Suppressor macrophage (primary cell): Measurements from ENCODE around the gene ARMC8.

ENCODE experiments used
- DNase-seq, 4 experiments: peaks; one replicate each; pipeline ENCODE4 v3.0.0-alpha.2; 2020 to 2022

ARMC8 gene

GRCh38 chr3:138200424-138200823, 13.3 kb downstream of the ARMC8 start:
- no peak for DNase-seq

- DNase-seq: no peak
Observed at GRCh38 chr3:138202945-138203701, 16.0 kb downstream of the ARMC8 start.

DNA sequence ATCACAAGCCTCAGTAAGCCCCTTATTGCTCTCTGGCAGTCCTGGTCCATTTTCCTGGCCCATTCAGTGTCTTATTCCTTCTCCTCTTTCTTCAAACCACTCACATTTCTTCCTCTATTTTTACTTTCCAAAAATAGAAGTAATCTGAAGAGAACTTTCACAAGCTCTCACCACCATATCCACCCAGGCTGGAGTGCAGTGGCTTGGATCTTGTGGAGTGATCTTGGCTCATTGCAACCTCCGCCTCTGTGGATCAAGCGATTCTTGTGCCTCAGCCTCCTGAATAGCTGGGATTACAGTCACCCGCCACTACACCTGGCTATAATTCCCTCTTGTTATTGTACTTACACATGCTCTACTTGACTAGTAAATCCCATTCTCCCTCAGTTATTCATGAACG, 16.8 kb downstream of the ARMC8 start:
- peak in 3 of 4 experiments; percentile 10 to 11 (median 10) for DNase-seq

DNA sequence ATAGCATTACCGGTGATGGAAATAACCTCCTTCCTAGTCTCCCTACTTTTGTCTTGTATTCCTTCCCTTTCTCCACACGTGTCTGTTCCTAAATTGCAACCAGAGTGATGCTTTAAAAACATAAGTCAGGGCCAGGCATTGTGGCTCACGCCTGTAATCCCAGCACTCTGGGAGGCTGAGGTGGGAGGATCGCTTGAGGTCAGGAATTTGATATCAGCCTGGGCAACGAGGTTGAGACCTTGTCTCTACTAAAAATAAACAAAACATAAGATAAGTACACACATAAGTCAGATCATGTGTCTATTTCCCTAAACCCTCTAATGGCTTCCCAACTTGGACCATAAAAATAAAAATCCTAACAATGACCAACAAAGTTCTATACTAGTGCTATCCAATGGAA, 18.4 kb downstream of the ARMC8 start:
- DNase-seq: no peak

GRCh38 chr3:138206196-138206595, 19.1 kb downstream of the ARMC8 start:
- DNase-seq: no peak

- DNase-seq: no peak
Observed at GRCh38 chr3:138210528-138210927, 23.4 kb downstream of the ARMC8 start.

GRCh38 chr3:138213398-138214085, 26.4 kb downstream of the ARMC8 start:
- DNase-seq: peak; percentile 36 to 82 (median 66)

DNA sequence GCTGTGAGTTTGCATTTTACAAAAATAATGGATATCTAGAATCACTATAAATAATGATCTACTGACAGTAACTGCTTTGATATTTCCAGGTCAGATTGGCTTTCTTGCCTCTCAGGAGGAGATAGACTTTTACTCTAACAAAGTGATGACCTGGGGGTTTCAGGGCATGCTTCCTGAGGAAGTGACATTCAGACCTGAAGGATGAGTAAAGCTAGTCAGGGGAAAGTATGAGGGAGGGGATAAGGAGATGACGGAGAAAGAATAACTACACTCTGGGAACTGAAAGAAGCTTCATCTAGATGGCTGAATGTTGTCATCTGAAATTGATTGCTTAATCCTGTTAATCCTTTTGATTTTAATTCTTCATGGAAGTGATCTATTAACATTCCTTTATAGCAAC, 32.2 kb downstream of the ARMC8 start:
- peak; percentile 34 to 81 (median 44) for DNase-seq

DNA sequence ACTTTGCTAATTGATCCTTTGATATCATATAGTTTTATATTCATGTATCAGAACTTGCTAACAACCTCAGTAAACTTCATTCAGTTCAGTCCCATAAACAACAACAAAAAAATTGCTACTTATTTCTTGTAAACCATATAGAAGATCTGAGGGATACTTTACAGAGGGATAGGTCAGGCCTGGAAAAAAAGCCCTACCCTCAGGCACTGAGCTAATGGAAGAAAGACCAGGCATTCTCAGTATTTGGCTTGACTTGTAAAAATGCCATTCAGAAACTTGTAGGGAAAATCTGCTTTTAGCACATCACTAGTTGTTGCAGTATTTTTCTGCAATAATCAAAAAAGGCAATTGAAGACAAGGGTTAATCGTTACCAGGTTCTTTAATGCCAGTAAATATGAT, 33.1 kb downstream of the ARMC8 start:
- DNase-seq: no peak

GRCh38 chr3:138220788-138221187, 33.7 kb downstream of the ARMC8 start:
- no peak for DNase-seq

GRCh38 chr3:138222131-138222941, 35.2 kb downstream of the ARMC8 start:
- DNase-seq: peak; percentile 12 to 82 (median 46)

DNA sequence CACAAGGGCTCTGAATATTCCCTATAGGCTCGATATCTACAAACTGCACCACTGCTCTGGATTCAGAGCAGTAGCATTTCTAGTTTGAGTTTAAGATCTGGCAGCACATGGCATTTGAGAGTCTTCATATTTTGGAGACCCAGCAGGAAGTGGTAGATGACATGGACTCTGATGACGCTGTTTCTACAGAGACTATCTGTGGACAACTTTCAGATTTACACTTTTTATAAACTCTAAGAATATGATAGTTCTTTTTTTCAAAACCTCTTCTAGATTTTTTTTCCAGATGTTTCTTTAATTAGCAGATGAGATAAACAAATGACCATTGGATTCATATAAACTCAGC, 35.8 kb downstream of the ARMC8 start:
- DNase-seq: peak in 3 of 4 experiments; percentile 8 to 31 (median 29)

- DNase-seq: no peak
Observed at GRCh38 chr3:138227650-138228049, 40.5 kb downstream of the ARMC8 start.

DNA sequence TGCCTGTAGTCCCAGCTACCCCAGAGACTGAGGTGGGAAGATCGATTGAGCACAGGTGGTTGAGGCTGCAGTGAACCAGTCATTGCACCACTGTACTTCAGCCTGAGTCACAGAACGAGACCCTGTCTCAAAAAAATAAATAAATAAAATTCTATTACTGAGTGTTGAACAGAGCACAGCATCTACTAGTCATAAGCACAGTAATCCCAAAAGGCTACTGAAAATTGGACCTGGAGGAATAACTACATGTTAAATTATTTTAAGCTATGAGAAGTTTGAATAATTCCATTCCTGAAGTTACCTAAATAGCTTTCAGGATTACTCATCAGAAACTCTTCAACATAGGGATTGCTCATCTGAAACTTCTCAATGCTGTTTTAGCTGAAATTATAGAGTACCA, 43.4 kb downstream of the ARMC8 start:
- no peak for DNase-seq

- DNase-seq: no peak
Observed at GRCh38 chr3:138232705-138233364, 45.7 kb downstream of the ARMC8 start.

DNA sequence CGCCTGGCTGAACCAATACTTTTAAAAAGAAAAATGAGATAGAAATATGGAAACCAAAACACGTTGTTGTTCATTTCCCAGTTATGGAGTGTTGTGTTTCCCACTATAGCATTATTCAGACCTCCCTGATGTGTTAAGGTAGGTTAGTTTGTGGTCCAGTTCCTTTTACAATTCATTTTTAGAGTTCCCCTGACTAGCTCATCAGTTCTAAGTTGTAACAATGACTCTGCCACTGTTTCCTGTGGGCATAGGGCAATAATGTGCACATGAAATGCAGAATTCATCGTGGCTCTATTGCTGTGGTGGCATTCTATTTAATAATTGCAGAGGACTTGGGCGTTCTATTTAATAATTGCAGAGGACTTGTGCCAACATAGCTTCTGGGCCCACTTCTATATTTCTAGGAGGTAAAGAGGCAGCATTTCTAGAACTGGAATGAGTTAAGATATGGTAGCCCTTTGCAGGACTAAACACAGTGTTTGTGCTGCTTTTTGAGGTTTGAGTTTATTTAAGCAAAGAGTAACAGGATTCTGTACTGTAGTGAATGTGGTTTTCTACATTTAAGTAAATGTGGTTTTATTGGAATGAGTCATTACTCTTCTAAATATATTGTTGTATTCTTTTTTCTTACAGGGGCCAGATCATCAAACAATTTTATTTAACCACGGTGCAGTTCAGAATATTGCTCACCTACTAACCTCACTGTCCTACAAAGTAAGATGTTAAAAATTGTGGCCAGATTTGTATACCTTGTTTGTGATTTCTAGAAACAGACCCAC, 47.5 kb downstream of the ARMC8 start:
- DNase-seq: no peak

GRCh38 chr3:138238711-138239110, 51.6 kb downstream of the ARMC8 start:
- no peak for DNase-seq

DNA sequence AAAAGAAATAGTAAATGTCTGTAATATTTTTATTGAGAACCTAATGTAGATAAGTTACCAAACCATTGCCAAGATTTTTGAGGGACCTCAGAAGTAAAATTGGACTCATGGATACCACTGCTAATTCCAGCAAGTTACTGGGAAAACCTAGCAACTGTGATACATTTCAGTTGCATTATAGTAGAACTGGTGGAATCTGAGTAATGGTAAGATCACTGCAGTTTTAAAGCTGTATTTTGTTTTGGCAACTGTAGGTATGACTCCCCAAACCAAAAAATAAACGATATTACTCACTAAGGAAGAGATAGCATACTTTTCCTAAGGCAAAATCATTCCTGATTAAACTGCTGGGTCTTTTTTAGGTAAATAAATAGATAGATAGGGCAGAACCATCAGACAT, 54.0 kb downstream of the ARMC8 start:
- no peak for DNase-seq

GRCh38 chr3:138241676-138242075, 54.6 kb downstream of the ARMC8 start:
- no peak for DNase-seq

DNA sequence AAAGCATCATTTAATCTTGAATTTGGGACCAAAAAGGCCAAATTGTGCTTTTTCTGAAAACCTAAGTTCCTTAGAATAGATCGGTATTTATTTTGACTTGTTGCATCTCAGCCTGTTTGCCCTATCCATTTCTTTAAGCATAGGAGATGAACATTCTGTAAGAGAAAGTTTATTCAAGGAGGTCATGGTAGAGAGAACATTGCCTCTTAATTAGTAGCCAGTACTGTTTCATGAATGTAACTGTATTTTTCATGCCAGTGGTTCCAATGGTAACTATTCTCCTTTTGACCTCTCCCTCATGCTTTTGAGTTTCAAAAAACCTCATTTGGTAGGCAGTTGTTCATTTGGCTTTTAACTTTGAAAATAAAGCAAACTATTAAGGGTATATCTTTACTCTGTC, 55.4 kb downstream of the ARMC8 start:
- no peak for DNase-seq

- DNase-seq: no peak
Observed at GRCh38 chr3:138245026-138245425, 57.9 kb downstream of the ARMC8 start.

GRCh38 chr3:138249636-138250035, 62.5 kb downstream of the ARMC8 start:
- no peak for DNase-seq
